PC-3 (cell line): ENCODE measurements around the gene S100A7A.

Experiments
- CTCF ChIP-seq: fragments of 300-600 bp; sonication (generic); conservative IDR thresholded peaks from 2 replicates; pipeline ENCODE4 v1.5.1; 2017; ENCODE audit warnings: antibody characterized with exemption, low read depth, mild to moderate bottlenecking, low read length
- EZH2 ChIP-seq: fragments of 300-600 bp; sonication (generic); IDR thresholded peaks from one replicate; pipeline ENCODE4 v1.6.1; 2017; ENCODE audit warnings: antibody characterized with exemption, mild to moderate bottlenecking, low read length; ENCODE audit not compliant: unreplicated experiment

DNA sequence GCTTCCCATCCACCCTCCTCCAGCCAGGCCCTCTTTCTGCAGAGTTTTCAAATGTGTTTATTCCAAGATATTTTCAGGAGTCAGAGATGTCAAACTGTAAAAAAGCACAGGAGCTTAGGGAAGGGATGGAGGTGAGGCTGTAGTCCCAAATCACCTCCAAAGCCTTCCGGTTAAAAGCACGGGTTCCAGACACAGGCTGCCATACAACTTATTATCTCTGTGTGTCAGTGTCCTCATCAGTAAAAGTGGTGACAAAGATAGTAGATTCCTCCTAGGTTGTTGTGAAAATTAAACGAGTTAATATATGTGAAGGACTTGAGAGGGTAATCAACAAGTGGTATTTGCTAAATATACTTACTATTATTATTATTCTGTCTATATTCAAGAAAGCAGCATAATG, 15.1 kb downstream of the S100A7A start:
- TF ChIP-seq CTCF: no peak
- no peak for TF ChIP-seq EZH2
